K562 (cell line): ENCODE measurements around the gene SLC31A1. TPM values are rescaled to one million over a fixed set of nuclear protein-coding genes. Genes with fewer than 3 reads are reported as not detected.

ENCODE experiments used
- ATAC-seq: fragments of 200-7000 bp; cut with Tn5 transposase; 3 replicates; pipeline ENCODE4 v1.9.1; 2020; ENCODE audit warnings: moderate library complexity
- BruUV-seq: library from RNA; stranded (reverse); fragments of 400-500 nt; replicated peaks from 2 replicates; lab custom pipeline; 2021; lab: Mats Ljungman, UMichigan
- CTCF ChIA-PET: fragments of 300-600 bp; formaldehyde crosslinking; extraction: SDS; loops from one replicate; lab custom pipeline; 2021; ENCODE audit warnings: low intra/inter-chr PET ratio; lab: Yijun Ruan, JAX
- POLR2A ChIA-PET: fragments of 300-600, 350-650 bp; sonication (Branson Sonifier 250); formaldehyde crosslinking; extraction: SDS; loops from one replicate; lab custom pipeline; 2021; ENCODE audit warnings: antibody characterized with exemption, inconsistent platforms; lab: Yijun Ruan, JAX
- DNase-seq, 4 experiments: peaks; one replicate each; pipeline versions ENCODE4 v3.0.0 to v3.0.0-alpha.2; 2011 to 2018; ENCODE audit warnings: low spot score in 3 of 4, mixed read lengths in 3 of 4; ENCODE audit errors: extremely low read depth in 1 of 4
- FAIRE-seq: peaks from 2 replicates; lab custom pipeline; 2011; peaks lifted over from hg19 to GRCh38; lab: Jason Lieb, UNC
- H2AFZ ChIP-seq: 2 replicates; pipeline ENCODE4 v1.6.0; 2011; ENCODE audit warnings: low read depth, low read length, control low read depth, inconsistent platforms
- H3K27ac ChIP-seq: fragments of 200-600 bp; 3 replicates; pipeline ENCODE4 v1.8.0; 2011; ENCODE audit warnings: low read depth, mild to moderate bottlenecking, control low read depth, inconsistent platforms, low read length, moderate library complexity, mixed read lengths; ENCODE audit errors: extremely low read depth
- H3K27me3 ChIP-seq, 2 experiments: fragments of 300-600 bp in 1 of 2; 2 replicates in 1 of 2; 3 replicates in 1 of 2; pipeline versions ENCODE4 v1.6.0 to v1.8.0; 2011; ENCODE audit warnings: inconsistent platforms in 2 of 2, low read length in 2 of 2, mild to moderate bottlenecking in 1 of 2, mixed read lengths in 1 of 2, moderate library complexity in 1 of 2; ENCODE audit not compliant: control insufficient read depth in 2 of 2, insufficient read depth in 2 of 2
- H3K36me3 ChIP-seq: fragments of 300-600 bp; 3 replicates; pipeline ENCODE4 v1.8.0; 2011; ENCODE audit warnings: mild to moderate bottlenecking, low read length, inconsistent platforms; ENCODE audit not compliant: control insufficient read depth, insufficient read depth
- H3K4me1 ChIP-seq, 2 experiments: fragments of 200-600 bp in 1 of 2; replicated peaks in 1 of 2; 2 replicates in 1 of 2; 3 replicates in 1 of 2; pipeline versions ENCODE4 v1.5.1 to v1.8.0; 2011; ENCODE audit warnings: inconsistent platforms in 2 of 2, low read length in 2 of 2, mild to moderate bottlenecking in 1 of 2, mixed read lengths in 1 of 2, moderate library complexity in 1 of 2; ENCODE audit not compliant: control insufficient read depth in 2 of 2, insufficient read depth in 2 of 2
- H3K4me2 ChIP-seq: 2 replicates; pipeline ENCODE4 v1.6.1; 2011; ENCODE audit warnings: low read length, control low read depth, inconsistent platforms, mixed read lengths; ENCODE audit not compliant: insufficient read depth
- H3K4me3 ChIP-seq: fragments of 200-600 bp; sonication (generic), shearing (Covaris generic); 2 replicates; pipeline ENCODE4 v1.5.1; 2016; ENCODE audit warnings: control low read depth, inconsistent platforms
- H3K79me2 ChIP-seq: fragments of 200-600 bp; 3 replicates; pipeline ENCODE4 v1.8.0; 2011; ENCODE audit warnings: low read length, inconsistent platforms; ENCODE audit not compliant: control insufficient read depth, insufficient read depth
- H3K9ac ChIP-seq, 2 experiments: 2 replicates each; pipeline versions ENCODE4 v1.6.0 to v1.6.1; 2011; ENCODE audit warnings: low read depth in 2 of 2, low read length in 2 of 2, control low read depth in 1 of 2, inconsistent platforms in 1 of 2, mild to moderate bottlenecking in 1 of 2, mixed read lengths in 1 of 2; ENCODE audit not compliant: insufficient read depth in 1 of 2
- H3K9me1 ChIP-seq: one replicate; pipeline ENCODE4 v1.6.0; 2011; ENCODE audit warnings: inconsistent platforms, mild to moderate bottlenecking, low read length, moderate library complexity; ENCODE audit not compliant: control insufficient read depth, insufficient read depth
- H3K9me3 ChIP-seq: replicated peaks from 2 replicates; pipeline ENCODE4 v1.5.1; 2011; ENCODE audit warnings: low read depth, low read length, inconsistent platforms; ENCODE audit not compliant: control insufficient read depth, insufficient read depth
- H4K20me1 ChIP-seq: replicated peaks from 2 replicates; pipeline ENCODE4 v1.6.1; 2011; ENCODE audit warnings: low read length, inconsistent platforms, mixed read lengths; ENCODE audit not compliant: control insufficient read depth, insufficient read depth
- ARID4B ChIP-seq: sonication (generic); formaldehyde crosslinking; IDR thresholded peaks from 2 replicates; pipeline ENCODE4 v1.8.0; 2022; ENCODE audit warnings: mild to moderate bottlenecking, missing genetic modification reagents
- CCNT2 ChIP-seq: IDR thresholded peaks from 2 replicates; pipeline ENCODE4 v1.6.1; 2011; ENCODE audit warnings: borderline replicate concordance, low read depth, mild to moderate bottlenecking, moderate library complexity, mixed read lengths, low read length; ENCODE audit not compliant: insufficient read length; ENCODE audit errors: extremely low read depth
- CTCF ChIP-seq, 3 experiments: IDR thresholded peaks in 2 of 3; conservative IDR thresholded peaks in 1 of 3; 2 replicates each; pipeline ENCODE4 v1.5.1; 2011 to 2012; ENCODE audit warnings: low read length in 3 of 3, mild to moderate bottlenecking in 3 of 3, control low read depth in 2 of 3, improper control_type of control experiment in 1 of 3, inconsistent platforms in 1 of 3, low read depth in 1 of 3, mixed read lengths in 1 of 3, moderate library complexity in 1 of 3; ENCODE audit not compliant: insufficient read depth in 2 of 3
- ILK ChIP-seq: fragments of 450-650 bp; IDR thresholded peaks from 2 replicates; pipeline ENCODE4 v1.6.1; 2016; ENCODE audit warnings: missing genetic modification characterization, low read depth, mild to moderate bottlenecking, missing compliant biosample characterization, moderate library complexity, borderline replicate concordance
- LCOR ChIP-seq: sonication (generic); formaldehyde crosslinking; IDR thresholded peaks from 2 replicates; pipeline ENCODE4 v1.8.0; 2022; ENCODE audit warnings: mild to moderate bottlenecking, missing genetic modification reagents
- NFYB ChIP-seq: IDR thresholded peaks from 2 replicates; pipeline ENCODE4 v1.6.1; 2011; ENCODE audit warnings: mild to moderate bottlenecking, moderate library complexity; ENCODE audit not compliant: insufficient read length; ENCODE audit errors: extremely low read depth
- PRPF4 ChIP-seq: fragments of 200-400 bp; formaldehyde crosslinking; IDR thresholded peaks from one replicate; pipeline ENCODE4 v1.6.1; 2017; ENCODE audit warnings: low read length, low read depth, mild to moderate bottlenecking; ENCODE audit not compliant: insufficient read depth, poor library complexity, severe bottlenecking
- RBM25 ChIP-seq: fragments of 200-400 bp; formaldehyde crosslinking; IDR thresholded peaks from 2 replicates; pipeline ENCODE4 v1.6.1; 2018; ENCODE audit warnings: low read length, low read depth, moderate library complexity; ENCODE audit not compliant: severe bottlenecking
- STAT5B ChIP-seq: fragments of 250-450 bp; sonication (Bioruptor Pico); IDR thresholded peaks from 2 replicates; pipeline ENCODE4 v1.8.0; 2021; ENCODE audit warnings: mild to moderate bottlenecking, inconsistent platforms
- THAP7 ChIP-seq: fragments of 250-450 bp; sonication (Bioruptor Pico); IDR thresholded peaks from 2 replicates; pipeline ENCODE4 v1.5.0; 2021
- UBTF ChIP-seq, 2 experiments: IDR thresholded peaks; 2 replicates each; pipeline ENCODE4 v1.6.1; 2012; ENCODE audit warnings: improper control_type of control experiment in 2 of 2, low read depth in 2 of 2, low read length in 2 of 2, borderline replicate concordance in 1 of 2
- ZNF436 ChIP-seq: fragments of 250-450, 450-650 bp; sonication (Bioruptor Pico); formaldehyde crosslinking; IDR thresholded peaks from 2 replicates; pipeline ENCODE4 v1.7.0; 2020; ENCODE audit warnings: mild to moderate bottlenecking
- WGBS: fragments of 100-300 bp; shearing (Covaris generic); methylation state at CpG from one replicate; pipeline ENCODE4 v1.1.6; 2016; ENCODE audit warnings: low coverage, mixed read lengths; ENCODE audit not compliant: insufficient coverage; ENCODE audit errors: missing lambda C conversion rate; 5-methylcytosine and 5-hydroxymethylcytosine counted together
- in situ Hi-C: fragments of 300-500 bp; cut with MboI; formaldehyde crosslinking; loops from 4 replicates; pipeline ENCODE4 v1.15.0; 2018; ENCODE audit warnings: inconsistent platforms, mixed read lengths
- intact Hi-C: fragments of 100-400 bp; cut with micrococcal nuclease; formaldehyde crosslinking; loops from 2 replicates; pipeline ENCODE4 v1.14.2; 2022
- polyA plus RNA-seq, 8 experiments: library from polyadenylated mRNA; depleted of rRNA in 4 of 8; stranded (reverse) in 5 of 8; unstranded in 3 of 8; fragments of >200 nt; fragmentation: Nextera tagmentation in 2 of 8; fragmentation: Illumina TruSeq in 1 of 8; extraction: Ambion mirVana in 2 of 8; extraction: Trizol in 1 of 8; gene quantifications; 2 replicates each; pipeline versions ENCODE4 v1.2.1 to v1.2.3, GENCODE V29; 2011 to 2014; ENCODE audit warnings: inconsistent platforms in 1 of 8, missing spikeins in 1 of 8
- total RNA-seq, 7 experiments: library from RNA; depleted of rRNA in 6 of 7; stranded (reverse); fragments of >200 nt in 6 of 7; fragmentation: Illumina TruSeq in 2 of 7; extraction: Trizol in 2 of 7; gene quantifications; 2 replicates each; pipeline versions ENCODE4 v1.2.1 to v1.2.3, GENCODE V29; 2011 to 2021; ENCODE audit warnings: low replicate concordance in 1 of 7

The SLC31A1 gene
- total and polyA plus RNA-seq, 9 of the 15 experiments (the other 6 are each of a cell fraction or from before 2014, with no cell fraction given) = 15.4 to 40.7 (median 25.9) TPM

GRCh38 chr9:113179839-113180238 lies 41.5 kb upstream of the SLC31A1 start:
- in situ Hi-C loops (no loop called here), intact Hi-C loops (no loop called here)
- Histone ChIP-seq H2AFZ (no peak overlapping the region), H3K9me1 (no peaks in the 10 kb centered on the region), H3K9me3 (no peaks in the 10 kb centered on the region), H3K27ac (no peak overlapping the region), H3K4me3 (no peak overlapping the region), H3K36me3 (peaks cover 93% of the 10 kb centered on the region), H3K4me1 (no peaks in the 10 kb centered on the region), H3K4me2 (no peak overlapping the region), H4K20me1 (no peaks in the 10 kb centered on the region), H3K9ac (no peak overlapping the region), H3K27me3 (no peaks in the 10 kb centered on the region), H3K79me2 (no peaks in the 10 kb centered on the region)
- ATAC-seq = no peak
- FAIRE-seq = no peak
- ChIA-PET POLR2A (interaction anchor here (0.7 to 1.3 kb wide), 3 partner anchors 11 to 41 kb away, joined by 3 to 6 read pairs (median 4); partner anchors contain the start of genes FKBP15 and SLC31A1), CTCF (no interaction called here)
- no peak for DNase-seq
- BruUV-seq = no TSS peak
- WGBS = 100% methylated on average over 1 of the region's 1 CpG
- TF ChIP-seq PRPF4 (no peak), UBTF (IDR thresholded peaks at IDR 0.05; ENCODE audit: borderline replicate concordance in 1 of 2, low read depth in 2 of 2, low read length in 2 of 2) (no peak), ARID4B (CRISPR knock-in tag) (no peak), ILK (tag) (no peak), LCOR (no peak), CCNT2 (no peak), RBM25 (no peak), CTCF (IDR thresholded peaks at IDR 0.05 in 2 of 3, conservative IDR thresholded peaks at IDR 0.05 in 1 of 3; ENCODE audit: insufficient read depth in 2 of 3, low read depth in 1 of 3, low read length in 3 of 3) (no peak), THAP7 (CRISPR knock-in tag) (no peak), ZNF436 (CRISPR knock-in tag) (no peak), STAT5B (CRISPR knock-in tag) (no peak), NFYB (no peak)
